Measurements from ENCODE around the gene GPR34.
"Not testable (repeated sequence)": the region's sequence is repeated elsewhere in the genome, so short reads cannot be mapped to it uniquely, and the experiment has no call there.

The GPR34 gene

DNA sequence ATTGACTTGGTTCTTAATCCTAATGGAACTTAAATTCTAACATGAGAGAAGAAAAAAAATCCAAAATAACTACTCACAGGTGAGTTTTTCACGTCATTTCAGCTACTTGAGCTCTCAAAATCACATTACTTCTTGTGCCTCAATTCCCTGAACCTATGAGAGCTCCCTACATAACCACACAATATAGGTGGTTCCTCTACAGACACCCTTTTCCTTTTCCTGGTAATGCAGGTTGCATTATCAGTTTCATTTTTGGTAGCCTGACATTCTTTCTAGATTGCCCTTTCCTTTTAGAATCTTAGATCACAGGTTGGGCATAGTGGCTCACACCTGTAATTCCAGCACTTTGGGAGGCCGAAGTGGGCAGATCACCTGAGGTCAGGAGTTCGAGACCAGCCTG, 4.3 kb downstream of the GPR34 start:
- no peak for DNase-seq (ENCODE audit: low spot score)

DNA sequence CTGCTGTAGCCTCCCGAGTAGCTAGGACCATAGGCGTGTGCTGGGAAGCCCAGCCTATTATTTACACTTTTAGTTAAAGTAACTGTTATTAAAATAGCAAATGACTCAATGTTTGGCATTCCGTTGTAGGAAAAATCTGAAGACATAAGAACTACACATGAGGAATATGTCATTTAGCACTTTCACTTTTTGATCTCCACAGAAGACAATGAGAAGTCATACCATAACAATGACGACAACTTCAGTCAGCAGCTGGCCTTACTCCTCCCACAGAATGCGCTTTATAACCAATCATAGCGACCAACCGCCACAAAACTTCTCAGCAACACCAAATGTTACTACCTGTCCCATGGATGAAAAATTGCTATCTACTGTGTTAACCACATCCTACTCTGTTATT, 6.7 kb downstream of the GPR34 start:
- no peak for DNase-seq (ENCODE audit: low spot score)

DNA sequence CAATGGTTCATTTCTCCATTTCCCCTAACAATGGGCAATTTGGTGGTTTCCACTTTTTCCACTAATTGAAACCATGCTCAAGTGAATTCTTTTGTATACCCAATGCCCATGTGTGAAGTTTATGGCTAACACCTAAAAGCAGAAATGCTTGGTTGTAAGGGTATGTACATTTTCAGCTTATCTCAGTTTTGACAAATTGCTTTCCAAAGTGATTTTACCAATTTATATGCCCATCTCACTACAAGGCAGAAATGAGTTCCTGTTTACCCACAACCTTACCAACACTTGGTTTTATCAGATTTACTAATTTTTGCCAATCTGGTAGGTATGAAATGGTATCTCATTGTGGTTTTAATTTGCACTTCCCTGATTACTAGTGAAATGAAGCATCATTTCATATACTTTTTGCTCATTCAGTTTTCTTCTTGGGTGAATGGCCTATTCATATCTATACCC, 14.8 kb downstream of the GPR34 start:
- no peak for DNase-seq (ENCODE audit: low spot score)

DNA sequence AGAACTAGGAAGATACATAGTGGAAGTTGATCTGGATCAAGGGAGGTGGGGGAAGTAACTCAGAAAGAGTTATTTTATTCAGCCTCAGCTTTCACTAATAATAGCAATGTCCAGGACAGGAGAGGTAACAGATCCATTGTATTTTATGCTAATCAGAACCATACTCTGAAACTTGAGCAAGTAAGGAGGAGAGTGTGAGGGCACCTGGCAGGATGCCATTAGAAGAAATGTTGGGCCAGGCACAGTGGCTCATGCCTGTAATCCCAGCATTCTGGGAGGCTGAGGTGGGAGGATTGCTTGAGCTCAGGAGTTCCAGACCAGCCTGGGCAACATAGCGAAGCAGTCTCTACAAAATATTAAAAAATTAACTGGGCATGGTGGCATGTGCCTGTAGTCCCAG, 16.3 kb downstream of the GPR34 start:
- DNase-seq (ENCODE audit: low spot score) = no peak

DNA sequence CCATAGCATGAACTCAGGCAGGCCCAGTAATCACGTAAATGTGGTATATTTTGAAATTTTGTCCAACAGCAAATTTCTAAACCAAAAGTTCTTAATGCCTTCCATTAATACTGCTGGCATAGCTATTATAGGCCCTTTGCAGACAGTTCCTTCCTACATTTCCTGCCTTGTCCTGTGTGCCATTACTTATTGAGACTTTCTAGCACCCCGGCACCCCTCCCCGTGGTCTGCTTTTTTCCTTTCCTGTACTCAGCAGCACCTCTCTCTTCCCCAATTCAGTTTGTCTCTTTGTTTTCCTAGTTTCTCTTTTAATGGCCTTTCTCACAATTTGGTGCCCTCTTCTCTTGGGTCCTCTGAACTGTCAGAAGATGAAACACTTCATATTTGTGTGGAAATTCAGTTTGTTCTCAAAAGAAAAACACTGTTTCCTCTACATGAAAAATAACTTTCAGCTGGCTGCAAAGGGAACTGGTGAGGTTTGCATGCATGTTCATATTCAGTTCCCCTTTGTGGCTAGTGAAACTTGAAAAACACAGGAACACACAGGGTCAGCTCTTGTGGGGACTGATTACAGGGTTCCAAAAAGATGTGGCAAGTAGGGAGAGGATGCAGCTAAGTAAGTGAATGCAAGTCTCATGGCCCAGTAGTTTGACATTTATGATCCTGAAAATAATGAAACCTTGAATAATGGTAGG, 17.1 kb downstream of the GPR34 start:
- no peak for DNase-seq (ENCODE audit: low spot score)

DNA sequence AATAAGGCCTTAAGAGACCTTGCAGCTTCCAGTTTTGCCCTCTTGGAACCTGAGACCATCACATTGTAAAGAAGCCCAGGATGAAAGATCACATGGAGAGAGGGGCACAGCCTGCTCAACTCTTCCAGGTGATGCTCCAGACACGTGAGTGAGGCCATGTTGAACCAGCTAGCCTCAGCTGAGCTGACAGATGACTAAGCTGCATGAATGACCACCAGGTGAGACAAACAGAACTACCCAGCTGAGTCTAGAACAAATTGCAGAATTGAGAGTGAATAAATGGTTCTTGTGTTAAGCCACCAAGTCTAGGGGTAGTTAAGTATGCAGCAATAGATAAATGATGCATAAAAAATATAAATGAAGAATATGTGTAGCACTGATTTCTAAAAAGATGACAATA, 18.4 kb downstream of the GPR34 start:
- no peak for DNase-seq (ENCODE audit: low spot score)

DNA sequence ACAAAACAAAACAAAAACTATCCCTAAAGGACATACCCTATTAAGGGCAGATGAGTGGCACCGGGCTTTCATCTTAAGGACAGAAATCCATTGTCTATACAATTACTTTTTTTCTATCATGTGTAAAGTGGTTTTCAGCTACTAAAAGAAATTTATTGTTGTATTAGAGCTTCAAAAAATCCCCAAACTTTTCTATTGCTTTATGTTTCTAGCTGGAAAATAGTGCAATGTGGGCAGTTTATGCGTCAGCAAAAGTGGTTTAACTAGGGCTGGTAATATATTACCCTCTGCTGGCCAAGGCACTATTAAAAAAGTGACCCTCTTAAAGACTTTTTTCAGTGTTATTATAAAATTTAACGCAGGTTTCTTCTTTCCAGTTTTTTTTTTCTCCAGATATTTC, 19.7 kb downstream of the GPR34 start:
- DNase-seq (ENCODE audit: low spot score) = no peak

DNA sequence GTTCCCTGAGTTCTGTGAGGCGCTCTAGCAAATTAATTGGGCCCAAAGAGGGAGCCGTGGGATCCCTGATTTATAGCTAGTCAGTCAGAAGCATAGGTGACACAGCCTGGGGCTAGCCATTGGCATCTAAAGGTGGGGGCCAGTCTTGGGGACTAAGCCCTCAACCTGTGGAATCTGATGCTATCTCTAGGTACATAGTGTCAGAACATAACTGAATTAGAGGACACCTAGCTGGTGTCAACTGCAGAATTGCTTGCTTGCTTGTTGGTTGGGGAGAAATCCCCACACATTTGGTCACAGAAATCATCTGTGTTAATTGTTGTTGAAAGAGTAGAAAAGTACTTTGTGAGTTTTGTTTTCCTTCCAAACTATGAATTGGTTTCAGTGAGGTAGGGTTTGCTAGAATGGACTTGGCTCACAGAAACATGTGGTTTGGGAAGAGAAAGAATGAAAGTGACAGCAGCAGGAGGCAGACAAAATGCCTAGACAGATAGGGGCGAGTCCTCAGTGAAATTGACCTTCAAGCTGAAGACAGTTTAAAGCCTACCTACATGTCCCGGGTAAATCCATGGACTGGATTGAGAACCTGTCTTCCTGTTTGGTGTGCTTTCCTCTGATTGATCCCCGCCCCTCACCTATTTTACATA, 22.4 kb downstream of the GPR34 start:
- DNase-seq (ENCODE audit: low spot score) = no peak

DNA sequence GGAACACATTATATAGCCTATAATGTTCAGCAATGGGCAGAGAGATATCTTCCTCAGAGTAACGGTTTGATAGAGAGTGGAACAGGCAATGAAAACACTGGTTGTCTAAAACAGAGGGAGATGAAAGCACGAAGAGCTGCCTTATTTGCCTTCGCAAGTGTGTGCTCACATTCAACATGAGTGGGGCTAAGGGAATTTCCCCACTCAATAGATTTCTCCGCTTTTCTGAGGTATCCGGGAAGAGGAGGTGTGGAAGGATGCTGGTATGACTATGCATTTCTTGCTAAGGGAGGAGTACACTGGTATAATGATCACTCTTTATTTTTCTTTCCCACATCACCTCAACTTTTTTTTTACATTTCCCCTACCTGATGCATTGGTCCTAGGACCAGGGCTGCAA, 27.4 kb downstream of the GPR34 start:
- DNase-seq (ENCODE audit: low spot score) = no peak

DNA sequence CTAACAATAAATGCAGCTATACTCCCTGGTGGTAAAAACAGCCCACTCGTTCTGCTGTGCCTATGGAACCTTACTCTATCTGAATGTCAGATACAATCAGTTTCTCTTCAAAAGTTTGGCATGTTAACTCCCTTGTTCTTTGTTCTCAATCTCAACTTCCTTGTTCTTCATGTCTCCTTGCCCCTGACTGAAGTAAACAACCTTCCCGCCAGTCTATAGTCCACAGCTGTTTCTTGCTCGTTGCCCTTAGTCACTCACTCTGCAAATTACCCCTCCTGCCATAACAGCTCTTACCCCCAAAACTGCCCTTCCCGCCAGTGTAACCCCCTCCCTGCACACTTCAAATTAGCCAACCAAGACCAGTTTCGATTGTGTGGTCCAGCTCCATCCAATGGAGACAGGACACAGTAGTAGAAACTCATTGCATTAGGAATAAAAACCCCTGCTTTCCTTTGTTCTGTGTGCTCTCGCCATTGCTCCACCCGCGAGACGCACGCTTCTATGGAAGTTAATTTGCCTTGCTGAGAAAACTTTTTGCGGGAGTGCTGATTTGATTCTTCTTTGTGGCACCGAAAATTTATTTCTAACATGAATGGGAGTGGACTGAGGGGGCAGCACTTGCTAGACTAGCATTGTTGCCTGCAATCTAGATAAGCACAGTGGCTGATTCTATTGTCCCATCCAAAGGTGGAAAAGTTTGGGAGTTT, 28.1 kb downstream of the GPR34 start:
- no peak for DNase-seq (ENCODE audit: low spot score)

DNA sequence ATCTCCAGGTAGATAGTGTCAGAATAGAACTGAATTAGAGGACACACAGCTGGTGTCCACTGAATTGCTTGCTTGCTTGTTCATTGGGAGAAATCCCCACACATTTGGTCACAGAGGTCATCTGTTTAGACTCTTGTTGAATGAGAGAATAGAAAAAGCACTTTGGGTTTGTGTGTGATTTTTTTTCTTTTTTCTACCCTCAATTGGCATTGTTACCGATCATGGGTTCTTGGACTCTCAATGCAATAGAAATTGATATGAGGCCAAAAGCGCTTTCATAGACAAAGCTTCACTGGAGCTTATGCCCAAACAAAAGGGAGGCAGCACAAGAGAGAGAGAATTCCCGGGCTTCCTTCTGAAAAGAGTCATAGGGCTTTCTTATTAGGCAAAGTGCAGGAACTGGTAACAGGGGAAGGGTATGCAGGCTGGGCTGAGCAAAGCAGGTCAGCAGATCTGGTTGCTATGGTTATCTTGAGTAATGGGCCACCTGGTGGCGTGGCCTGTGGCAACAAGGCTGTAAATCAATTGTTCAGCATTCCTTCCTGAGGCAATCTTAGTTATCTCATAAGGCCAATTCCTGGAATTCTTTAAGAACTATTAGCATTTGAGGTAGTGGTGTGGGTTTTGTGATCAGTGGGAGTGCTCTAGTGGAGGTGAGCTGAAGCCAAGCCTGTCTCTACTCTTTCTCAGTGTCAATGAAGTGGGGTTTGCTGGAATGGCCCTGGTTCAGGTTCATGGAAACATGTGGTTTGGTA, 29.9 kb downstream of the GPR34 start:
- no peak for DNase-seq (ENCODE audit: low spot score)

DNA sequence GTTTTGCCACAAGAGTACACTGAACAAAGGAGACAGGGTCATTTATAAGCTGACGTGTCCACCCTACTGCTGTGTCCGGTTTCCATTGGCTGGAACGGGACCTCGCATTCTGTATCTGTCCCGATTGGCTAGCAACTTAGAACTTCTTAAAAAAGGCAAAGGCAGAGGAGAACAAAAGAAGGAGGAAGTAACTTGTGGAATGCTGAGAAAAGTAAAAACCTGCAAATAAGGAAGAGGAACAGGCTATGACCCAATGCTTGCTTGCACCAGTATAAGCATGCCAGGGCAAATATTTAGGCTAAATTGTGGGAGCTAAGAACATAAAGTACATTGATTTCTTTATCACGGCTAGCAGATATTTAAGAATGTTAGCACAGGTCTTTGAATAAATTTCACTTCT, 30.8 kb downstream of the GPR34 start:
- not testable (repeated sequence) for DNase-seq (ENCODE audit: low spot score)

DNA sequence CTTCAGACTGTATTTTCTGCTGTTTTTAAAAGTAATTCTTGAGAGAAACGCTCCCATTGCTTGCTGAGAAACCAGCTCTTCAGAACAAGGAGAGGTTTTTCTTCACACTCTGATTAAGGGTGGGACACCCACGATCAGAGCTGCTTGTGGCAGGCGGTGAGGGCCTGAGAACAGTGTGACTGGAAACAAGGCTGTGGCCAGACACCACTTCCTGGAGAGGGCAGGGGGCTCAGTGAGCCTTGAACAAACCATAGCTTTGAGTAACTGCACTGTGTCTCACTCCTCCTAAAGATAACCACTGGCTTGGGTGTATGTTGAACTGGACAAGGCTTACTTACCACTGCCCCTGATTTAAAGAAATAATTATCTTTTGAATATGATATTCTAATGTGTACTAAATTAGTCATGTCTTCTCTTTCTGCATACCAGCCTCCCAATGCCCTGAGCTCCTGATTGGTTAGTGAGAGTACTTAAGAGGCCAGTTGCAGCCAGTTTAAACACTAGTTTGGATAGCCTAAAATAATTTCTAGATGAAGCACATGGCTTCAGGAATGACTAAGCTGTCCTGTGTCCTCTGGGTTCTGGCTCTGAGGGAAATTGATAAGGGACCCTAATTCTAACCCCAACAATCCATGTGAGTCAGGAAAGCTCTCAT, 31.5 kb downstream of the GPR34 start:
- DNase-seq (ENCODE audit: low spot score) = no peak

DNA sequence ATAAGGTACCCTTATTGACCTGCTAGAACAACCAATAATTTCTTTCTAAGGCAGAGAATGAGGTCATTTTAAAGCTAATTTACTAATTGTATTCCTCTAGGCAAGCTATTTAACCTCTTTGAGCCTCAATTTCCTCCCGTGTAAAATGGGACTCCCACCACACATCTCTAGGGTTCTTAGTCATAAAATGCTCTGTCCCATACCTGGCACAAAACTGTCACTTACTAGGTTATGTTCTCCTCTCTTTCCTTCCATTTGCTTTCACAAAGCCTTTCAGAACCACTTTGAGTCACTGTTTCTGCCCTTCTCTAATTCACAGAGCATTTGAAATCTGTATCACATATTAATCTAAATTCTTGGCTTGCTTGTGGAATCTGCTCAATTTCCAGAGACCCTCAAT, 32.8 kb downstream of the GPR34 start:
- no peak for DNase-seq (ENCODE audit: low spot score)

DNA sequence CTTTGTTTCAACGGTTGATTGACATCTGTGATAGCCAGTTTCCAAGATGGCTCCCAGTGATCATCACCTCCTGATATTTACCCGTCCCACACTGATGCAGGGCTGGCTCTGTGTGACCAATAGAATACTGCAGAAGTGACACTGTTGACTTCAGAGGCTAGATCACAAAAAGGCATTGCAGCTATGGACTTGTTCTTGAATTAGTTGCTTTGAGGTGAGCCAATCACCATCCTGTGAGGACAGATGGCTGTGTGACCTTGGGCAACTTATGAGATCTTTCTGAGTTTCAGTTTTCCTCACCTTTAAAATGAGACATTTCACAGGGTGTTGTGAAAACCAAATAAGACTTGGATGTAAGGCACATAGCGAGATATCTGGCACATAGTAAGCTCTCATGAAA, 33.4 kb downstream of the GPR34 start:
- no peak for DNase-seq (ENCODE audit: low spot score)

DNA sequence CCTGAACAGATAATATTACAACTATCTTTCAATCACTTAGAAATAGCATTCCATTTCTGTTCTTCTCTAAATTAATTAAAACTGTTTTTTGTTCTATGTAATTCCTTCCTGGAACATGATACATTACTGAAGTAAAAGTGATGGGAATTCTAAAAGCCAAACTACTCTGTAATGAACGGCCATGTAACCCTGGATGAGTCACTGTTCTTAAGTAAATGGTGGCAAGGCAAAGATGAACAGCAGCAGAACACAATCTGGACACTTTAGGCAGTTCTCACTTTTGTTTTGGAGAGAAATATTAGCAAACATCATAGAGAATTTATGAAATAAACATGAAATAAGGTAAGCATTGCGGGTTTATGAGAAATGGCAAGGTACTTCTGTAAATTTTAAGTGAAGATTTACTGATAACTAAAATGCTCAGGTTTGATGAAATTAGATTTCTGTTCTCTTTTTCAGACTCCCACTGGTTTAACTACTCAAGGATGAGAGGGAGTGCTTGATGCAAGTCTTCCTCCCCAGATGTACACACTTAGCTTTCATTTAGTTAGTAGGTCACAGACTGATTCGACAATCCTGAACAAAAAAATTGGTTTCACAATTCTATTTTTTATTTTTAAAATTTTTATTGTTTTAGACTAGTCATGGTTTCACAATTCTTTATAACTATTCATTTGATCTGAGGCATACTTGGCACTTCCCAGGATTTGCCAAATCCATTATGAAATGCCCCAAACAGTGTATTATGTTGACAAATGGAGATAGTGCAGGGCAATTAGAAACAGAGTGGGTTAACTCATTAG, 34.2 kb downstream of the GPR34 start:
- no peak for DNase-seq (ENCODE audit: low spot score)

DNA sequence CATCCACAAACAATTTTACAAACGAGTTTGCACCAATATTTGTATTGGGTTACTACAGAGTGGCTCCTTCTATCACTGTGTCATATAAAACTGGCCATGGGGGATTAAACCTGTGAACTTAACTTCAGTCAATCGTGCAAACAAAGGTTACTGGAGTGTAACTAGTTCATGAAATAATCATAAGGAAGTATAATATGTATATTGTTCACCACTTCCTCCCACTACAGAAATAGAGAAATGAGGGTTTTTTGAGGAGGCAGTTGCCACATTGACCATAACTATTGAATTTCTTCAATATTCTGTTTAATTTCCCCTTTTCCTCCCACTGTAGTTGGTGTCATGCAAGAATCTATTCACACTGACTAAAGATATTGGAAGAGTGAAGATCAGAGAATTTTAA, 35.1 kb downstream of the GPR34 start, which contains the start of gene GPR82:
Gene GPR82, plus strand, starts transcription at position 356 of the 400 bp plus-strand sequence. CDS start 2,846 bp downstream, outside the sequence.
- DNase-seq (ENCODE audit: low spot score) = no peak

DNA sequence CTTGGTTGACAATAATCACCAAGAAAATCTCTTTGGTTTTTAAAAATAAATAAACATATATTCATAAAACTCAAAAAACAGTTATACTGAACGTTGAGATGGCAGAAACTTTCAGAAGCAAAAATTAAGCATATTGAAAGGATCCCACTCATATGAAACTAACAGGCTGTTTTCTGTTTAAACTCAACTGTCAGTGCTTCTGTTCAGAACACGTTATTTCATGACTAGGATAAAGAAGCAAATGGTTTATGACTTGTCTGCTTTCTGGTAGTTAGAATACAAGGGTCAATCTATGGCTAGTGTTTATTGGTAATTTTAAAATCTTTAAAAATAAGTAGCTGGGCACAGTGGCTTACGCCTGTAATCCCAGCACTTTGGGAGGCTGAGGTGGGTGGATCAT, 39.4 kb downstream of the GPR34 start:
- no peak for DNase-seq (ENCODE audit: low spot score)

DNA sequence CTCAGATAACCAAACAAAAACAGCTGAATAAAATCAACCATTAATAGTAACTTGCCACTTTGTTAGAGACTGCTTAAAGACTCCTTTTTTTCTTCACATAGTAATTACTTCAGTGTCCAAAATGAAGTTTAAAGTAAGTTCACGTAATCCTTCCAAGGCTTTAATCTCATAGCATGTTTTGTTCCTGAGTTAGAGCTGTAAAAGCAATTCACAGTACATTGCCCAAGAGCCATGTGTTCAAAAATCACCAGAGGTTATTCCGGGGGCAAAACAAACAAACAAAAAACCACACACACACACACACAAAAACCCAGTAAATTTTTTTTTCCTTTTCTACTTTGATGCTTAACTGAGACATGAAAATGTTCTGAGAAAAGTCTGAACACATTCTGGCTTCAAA, 41.3 kb downstream of the GPR34 start:
- no peak for DNase-seq (ENCODE audit: low spot score)

DNA sequence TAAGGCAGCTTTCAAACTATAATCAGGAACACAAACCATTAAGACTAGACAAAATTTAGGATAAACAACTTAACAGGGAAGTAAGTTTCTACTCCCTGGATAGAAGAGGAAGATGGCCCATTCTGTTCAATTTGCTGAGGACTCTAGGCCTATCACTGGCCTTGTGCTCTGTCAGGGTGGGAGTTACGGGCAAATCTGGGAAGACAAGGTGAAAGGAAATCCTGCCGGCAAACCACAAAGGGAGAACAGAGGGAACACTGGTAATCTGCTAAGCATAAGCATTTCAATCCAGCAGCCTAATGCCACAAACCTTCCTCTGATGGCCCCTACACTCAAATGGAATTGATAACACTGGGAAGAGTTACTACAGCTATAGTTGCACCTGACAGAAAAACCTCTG, 43.5 kb downstream of the GPR34 start:
- DNase-seq (ENCODE audit: low spot score) = no peak

DNA sequence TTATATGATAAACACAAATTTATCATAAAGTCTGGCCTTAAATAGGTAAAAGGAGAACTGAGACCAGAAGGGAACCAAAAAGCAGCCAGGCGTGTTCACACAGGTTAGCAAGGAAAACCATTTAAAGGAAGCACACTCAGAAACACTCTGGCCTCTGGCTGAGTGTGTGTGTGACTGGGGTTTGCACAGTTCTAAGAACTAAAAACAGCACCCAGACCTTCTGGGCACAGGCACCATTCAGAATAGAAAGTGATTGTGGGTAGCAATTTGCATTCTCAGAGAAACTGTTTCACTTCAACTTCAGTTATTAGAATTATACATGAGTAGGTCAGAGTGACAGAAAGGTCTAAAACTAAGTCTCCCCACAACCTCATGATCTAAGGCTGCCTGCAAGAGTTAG, 45.2 kb downstream of the GPR34 start:
- no peak for DNase-seq (ENCODE audit: low spot score)

All from left forelimb (tissue), 1 donor.